AG09309 (cell line): Measurements from ENCODE around the gene DACH1.

Source experiments
- DNase-seq: peaks from one replicate; pipeline ENCODE4 v3.0.0-alpha.2; 2010; ENCODE audit warnings: low read depth
- H3K4me3 ChIP-seq: 2 replicates; pipeline ENCODE4 v1.5.1; 2011; ENCODE audit warnings: mild to moderate bottlenecking, low read depth, low read length, moderate library complexity; ENCODE audit not compliant: control insufficient read depth
- CTCF ChIP-seq: IDR thresholded peaks from 2 replicates; pipeline ENCODE4 v1.5.1; 2011; ENCODE audit warnings: mild to moderate bottlenecking, low read depth, low read length, inconsistent platforms; ENCODE audit not compliant: insufficient read depth, control insufficient read depth; ENCODE audit errors: missing control alignments

The DACH1 gene

GRCh38 chr13:71869274-71869673 lies 2.3 kb upstream of the DACH1 start:
- TF ChIP-seq CTCF, result no peak
- DNase-seq, result no peak
- no peak overlapping the region for H3K4me3 ChIP-seq

- DNase-seq, result no peak
- H3K4me3 ChIP-seq, result peak overlapping the region; percentile 38
- no peak for TF ChIP-seq CTCF
Measured at GRCh38 chr13:71866335-71867130, 471 bp downstream of the DACH1 start.

- no peak for DNase-seq
- no peak overlapping the region; the same call in none of the 2 replicates for H3K4me3 ChIP-seq
Measured at GRCh38 chr13:71865874-71866334, 1.1 kb downstream of the DACH1 start.

GRCh38 chr13:71864986-71865873 lies 1.8 kb downstream of the DACH1 start:
- no peak overlapping the region for H3K4me3 ChIP-seq
- TF ChIP-seq CTCF, result no peak
- DNase-seq, result no peak

More at GRCh38 chr13:71865874-71866334, 1.1 kb downstream of the DACH1 start:
- TF ChIP-seq CTCF, result no peak

- DNase-seq, result no peak
- no peak overlapping the region for H3K4me3 ChIP-seq
Measured at GRCh38 chr13:71864094-71864985, 2.7 kb downstream of the DACH1 start.

More at GRCh38 chr13:71864094-71864985, 2.7 kb downstream of the DACH1 start:
- TF ChIP-seq CTCF, result no peak
